GM12873 (cell line): ENCODE measurements around the gene ENTREP1.

ENCODE experiments used
- CTCF ChIP-seq: IDR thresholded peaks from 2 replicates; pipeline ENCODE4 v1.5.1; 2012; ENCODE audit warnings: low read depth, mild to moderate bottlenecking, moderate library complexity, low read length, control low read depth; ENCODE audit not compliant: insufficient read depth; ENCODE audit errors: missing control alignments

ENTREP1 gene

GRCh38 chr9:69323861-69324260 lies 1.2 kb upstream of the ENTREP1 start:
- TF ChIP-seq CTCF: no peak

GRCh38 chr9:69325409-69326212 lies 596 bp downstream of the ENTREP1 start:
- no peak for TF ChIP-seq CTCF

DNA sequence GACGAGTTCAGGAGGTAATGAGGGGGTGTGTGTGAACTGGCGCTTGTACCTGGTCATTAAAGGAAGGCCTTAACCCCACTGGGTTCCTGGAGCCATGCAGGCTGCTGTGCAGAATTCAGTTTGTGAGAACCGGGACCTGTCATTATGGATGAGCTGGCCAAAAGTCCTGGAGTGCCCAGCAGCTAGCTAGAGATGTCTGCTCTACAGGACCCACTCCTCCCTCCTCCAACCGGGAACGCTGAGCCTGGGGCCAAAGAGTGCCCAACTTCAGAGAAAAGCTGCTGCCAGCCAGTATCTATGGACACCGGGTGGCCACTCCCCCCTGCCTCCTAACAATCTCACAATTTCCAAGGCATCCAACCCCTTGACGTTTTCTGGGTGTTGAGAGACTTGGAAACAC lies 1.2 kb downstream of the ENTREP1 start:
- no peak for TF ChIP-seq CTCF

DNA sequence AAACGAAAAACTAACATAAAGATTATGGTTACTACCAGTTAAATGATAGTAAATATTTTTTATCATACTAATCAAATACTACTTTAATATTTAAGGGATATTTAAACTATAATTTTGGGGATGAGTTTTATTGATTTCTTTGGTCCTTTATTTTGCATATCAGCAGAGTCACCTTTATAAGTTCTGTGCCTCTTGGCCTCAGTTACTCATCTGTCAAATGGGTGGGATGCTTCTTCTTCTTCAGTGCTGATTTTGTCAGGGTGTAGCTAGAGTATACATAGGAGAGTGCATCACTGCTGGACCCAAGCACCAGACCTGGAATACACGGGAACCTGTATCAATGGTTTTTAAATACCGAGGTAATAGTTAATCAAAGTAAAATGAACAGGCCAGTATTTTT lies 5.6 kb downstream of the ENTREP1 start:
- TF ChIP-seq CTCF: no peak

DNA sequence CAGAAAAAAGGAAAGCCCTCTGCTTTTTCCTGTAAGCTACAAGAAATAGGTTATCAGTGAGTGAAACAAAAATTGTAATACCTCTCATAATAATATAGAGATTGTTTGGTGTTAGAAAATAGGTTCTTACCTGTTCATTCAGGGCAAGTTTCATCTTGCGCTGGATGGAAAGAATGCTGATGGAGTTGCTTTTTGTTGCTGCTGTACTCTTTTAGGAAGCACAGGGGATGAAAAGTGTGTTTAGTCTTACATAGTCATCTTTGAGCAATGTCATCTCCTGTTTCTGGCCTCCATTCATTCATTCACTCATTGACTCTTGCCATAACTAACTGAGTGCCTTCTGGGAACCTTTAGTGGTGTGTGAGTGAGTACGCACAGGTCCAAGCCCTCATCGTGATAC lies 6.4 kb downstream of the ENTREP1 start:
- TF ChIP-seq CTCF: no peak

GRCh38 chr9:69332067-69332685 lies 7.2 kb downstream of the ENTREP1 start:
- TF ChIP-seq CTCF: no peak

GRCh38 chr9:69333716-69334115 lies 8.7 kb downstream of the ENTREP1 start:
- TF ChIP-seq CTCF: no peak
